GM19035 (cell line): ENCODE measurements around the gene MYH11.
"Not testable (repeated sequence)": the region's sequence is repeated elsewhere in the genome, so short reads cannot be mapped to it uniquely, and the experiment has no call there.

Source experiments
- ATAC-seq: cut with Tn5 transposase; IDR thresholded peaks from one replicate; pipeline ENCODE4 v1.9.1; 2021; ENCODE audit not compliant: unreplicated experiment

Gene MYH11

DNA sequence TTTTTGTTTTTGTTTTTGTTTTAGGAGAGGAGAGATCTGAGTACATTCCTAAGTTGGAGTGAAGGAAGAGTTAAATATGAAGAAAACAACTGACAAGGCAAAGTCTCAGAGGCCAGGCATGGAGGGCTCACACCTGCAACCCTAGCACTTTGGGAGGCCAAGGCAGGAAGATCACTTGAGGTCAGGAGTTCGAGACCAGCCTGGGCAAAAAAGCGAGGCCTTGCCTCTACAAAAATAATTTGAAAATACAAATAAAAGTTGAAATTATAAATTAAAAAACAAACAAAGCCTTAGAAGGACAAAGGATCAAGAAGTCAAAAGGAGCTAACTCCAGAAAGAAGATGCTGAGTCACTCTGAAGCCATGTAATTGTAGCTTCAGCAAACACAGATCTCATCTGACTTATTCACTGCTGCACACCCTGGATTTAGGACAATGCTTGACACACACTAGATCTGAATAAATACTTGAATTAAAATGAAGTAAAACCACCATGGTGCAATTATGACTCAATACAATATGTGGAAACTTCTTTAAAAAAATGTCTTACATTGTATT lies 22.5 kb upstream of the MYH11 start:
- ATAC-seq: no peak

- ATAC-seq: no peak
These were observed 19.7 kb upstream of the MYH11 start for GRCh38 chr16:15876503-15876902.

DNA sequence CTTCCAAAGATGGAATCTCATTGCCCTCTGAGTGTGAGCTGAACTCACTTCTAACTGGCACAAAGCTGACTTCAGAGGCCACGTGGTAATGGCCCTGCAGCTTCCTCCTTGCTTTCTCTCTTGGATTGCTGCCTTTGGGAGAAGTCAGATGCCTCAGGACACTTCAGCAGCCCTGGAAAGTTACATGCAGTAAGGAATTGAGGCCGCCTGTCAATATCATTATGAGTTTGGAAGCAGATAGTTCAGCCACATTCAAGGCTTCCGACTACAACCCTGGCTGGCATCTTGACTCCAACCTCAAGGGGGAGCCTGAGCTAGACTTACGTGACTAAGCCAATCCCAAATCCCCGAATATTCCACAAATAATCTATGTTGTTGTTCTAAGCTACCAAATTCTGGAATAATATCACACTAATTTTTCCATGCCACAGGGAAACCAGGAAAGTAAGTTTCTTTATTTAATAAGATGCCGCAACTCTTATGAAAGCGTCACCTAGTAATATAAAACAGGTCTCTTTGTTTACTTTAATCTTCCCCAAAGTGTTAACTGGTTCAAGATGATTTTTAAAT lies 18.0 kb upstream of the MYH11 start:
- no peak for ATAC-seq

DNA sequence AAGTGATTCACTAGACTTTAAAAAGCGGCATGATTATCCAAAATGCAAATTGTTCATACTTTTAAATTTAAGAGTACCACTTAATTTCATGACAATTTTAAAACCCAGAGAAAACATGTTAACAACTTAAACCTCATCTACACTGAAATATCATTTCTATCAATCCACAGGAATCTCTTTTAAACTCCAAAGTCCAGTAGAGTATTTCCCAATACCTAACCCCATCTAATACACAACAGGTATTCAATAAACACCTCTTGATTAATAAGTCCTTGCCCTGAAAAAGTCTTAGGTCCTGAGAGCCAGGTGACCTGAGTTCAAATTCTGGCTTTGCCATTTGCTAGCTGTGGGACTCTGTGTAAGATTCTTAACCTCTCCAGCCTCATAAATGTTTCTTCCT lies 16.9 kb upstream of the MYH11 start:
- no peak for ATAC-seq

- ATAC-seq: no peak
These were observed 16.5 kb upstream of the MYH11 start for GRCh38 chr16:15873301-15873700.

DNA sequence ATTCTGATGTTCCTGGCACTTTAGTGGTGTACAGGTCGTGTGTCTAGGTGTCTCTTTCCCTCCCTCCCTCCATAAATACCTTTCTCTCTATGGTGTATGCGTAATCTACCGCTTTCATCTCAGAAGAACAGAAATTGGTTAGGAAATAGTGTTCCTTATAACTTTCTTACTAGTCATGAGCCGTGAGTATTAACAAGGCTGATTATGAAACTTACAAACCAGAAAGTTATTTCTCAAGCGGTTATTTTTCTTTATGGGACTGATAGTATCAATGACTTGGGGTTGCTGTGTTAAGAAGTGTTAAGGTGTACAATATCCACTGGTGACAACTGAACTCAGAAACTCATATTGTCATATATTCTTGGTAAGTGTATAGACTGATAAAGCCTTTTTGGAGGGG lies 13.2 kb upstream of the MYH11 start:
- no peak for ATAC-seq

GRCh38 chr16:15866451-15866850 lies 9.6 kb upstream of the MYH11 start:
- no peak for ATAC-seq

GRCh38 chr16:15865742-15866141 lies 8.9 kb upstream of the MYH11 start:
- ATAC-seq: no peak

- no peak for ATAC-seq
These were observed 8.1 kb upstream of the MYH11 start for GRCh38 chr16:15864939-15865338.

GRCh38 chr16:15861996-15862395 lies 5.2 kb upstream of the MYH11 start:
- ATAC-seq: no peak

GRCh38 chr16:15858921-15859668 lies 2.3 kb upstream of the MYH11 start:
- no peak for ATAC-seq

GRCh38 chr16:15857724-15858560 lies 1.1 kb upstream of the MYH11 start:
- no peak for ATAC-seq

- no peak for ATAC-seq
These were observed 646 bp downstream of the MYH11 start for GRCh38 chr16:15856182-15856581.

- ATAC-seq: peak; percentile 80
These were observed 1.2 kb downstream of the MYH11 start for GRCh38 chr16:15855704-15856003.

DNA sequence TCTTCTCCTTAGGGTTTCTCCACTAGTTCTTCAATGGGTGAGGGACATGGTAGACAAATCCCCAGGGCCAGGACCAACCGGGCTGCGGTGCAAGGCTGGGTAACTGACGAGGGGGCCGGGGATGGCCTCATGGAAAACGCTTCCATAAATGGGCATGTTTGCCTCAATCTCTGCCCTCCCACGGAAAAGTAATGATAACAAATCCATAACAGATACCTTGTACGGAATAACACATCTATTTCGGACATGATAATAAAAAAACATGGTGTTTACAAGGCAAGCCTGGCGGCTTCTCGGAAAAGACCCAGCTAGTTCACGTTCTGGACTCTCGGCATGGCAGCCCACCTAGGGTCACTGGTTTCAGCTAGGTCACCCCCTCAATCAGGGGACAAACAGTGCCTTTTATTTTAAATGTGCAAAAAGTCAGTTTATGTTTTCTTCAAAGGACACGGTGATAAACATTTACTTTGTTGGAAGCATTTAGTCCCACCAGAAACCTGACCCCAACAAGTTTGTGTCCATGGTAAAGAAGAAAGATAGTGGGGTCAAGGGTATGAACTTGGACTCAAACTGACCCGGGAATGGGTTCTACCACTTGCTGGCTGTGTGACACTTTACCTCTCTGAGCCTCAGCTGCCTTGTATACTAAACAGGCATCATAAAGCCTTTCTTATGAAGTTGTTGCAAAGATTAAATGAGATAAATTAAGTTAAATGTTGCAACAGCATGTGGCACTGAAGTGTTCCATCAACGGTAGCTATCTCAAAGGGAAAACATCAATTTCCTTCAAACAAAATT lies 1.7 kb downstream of the MYH11 start:
- ATAC-seq: peak; percentile 16

DNA sequence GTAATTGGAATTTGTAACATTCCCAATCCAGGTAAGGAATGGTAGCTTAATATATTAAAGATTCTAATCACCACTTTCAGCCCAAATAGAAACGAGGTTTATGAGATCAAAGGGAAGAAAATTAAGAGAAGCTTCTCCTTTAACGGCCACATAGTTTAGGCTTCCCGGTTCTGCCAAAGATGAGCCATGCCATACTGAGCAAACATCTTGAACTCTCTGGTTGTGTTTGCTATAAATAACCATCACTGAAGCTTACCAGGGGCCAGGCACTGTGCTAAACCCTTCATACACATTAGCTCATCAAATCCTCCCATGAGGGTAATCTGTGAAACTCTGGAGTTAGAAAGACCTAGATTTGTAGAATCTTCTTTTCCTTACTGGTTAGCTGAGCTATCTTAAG lies 2.8 kb downstream of the MYH11 start:
- ATAC-seq: no peak

DNA sequence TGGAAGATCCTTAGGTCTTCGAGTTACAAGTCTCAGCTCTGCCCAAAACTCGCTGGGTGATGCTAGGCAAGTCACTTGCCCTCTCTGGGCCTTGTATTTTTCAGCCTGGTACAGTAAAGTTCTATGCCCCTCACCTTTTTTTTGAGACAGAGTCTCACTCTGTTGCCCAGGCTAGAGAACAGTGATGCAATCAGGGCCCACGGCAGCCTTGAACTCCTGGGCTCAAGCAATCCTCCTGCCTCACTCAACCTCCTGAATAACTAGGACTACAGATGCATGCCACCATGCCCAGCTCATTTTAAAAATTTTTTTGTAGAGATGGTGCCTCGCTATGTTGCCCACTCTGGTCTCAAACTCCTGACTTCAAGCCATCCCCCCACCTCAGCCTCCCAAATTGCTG lies 3.8 kb downstream of the MYH11 start:
- ATAC-seq: no peak

- not testable (repeated sequence) for ATAC-seq
These were observed 6.3 kb downstream of the MYH11 start for GRCh38 chr16:15850555-15850954.

- no peak for ATAC-seq
These were observed 7.4 kb downstream of the MYH11 start for GRCh38 chr16:15849209-15849981.

DNA sequence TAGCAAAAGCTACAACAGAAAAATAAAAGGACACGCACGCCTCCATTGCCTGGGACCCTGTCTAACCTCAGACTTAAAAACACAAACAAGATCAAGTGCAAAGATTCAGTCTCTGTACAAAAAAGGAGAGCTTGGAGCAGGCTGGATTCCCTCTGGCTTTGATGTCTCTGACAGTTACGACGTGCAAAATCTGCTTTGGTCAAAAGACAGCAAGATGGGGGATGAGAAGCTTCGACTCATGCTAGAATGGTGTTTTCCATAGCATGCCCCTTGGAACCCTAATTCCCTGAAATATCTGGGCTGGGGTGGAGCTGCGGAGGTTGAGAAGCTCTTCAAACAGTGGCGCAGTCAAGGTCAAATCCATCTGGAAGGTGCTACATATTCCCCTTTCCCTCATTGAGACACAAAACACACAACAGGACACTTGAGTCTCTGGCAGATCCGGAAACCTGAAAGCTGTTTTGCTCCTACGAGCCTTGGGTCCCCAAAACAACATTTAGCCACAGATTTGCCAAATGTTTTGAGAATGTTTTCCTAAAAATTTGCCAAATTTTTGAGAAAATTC lies 9.1 kb downstream of the MYH11 start:
- ATAC-seq: no peak
